Measurements from ENCODE around the gene ZNF655. TPM values are rescaled to one million over a fixed set of nuclear protein-coding genes. Genes with fewer than 3 reads are reported as not detected.

ZNF655 gene, protein sequence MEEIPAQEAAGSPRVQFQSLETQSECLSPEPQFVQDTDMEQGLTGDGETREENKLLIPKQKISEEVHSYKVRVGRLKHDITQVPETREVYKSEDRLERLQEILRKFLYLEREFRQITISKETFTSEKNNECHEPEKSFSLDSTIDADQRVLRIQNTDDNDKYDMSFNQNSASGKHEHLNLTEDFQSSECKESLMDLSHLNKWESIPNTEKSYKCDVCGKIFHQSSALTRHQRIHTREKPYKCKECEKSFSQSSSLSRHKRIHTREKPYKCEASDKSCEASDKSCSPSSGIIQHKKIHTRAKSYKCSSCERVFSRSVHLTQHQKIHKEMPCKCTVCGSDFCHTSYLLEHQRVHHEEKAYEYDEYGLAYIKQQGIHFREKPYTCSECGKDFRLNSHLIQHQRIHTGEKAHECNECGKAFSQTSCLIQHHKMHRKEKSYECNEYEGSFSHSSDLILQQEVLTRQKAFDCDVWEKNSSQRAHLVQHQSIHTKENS
- 8.9 and 9.5 TPM in 2 replicates for total RNA-seq

DNA sequence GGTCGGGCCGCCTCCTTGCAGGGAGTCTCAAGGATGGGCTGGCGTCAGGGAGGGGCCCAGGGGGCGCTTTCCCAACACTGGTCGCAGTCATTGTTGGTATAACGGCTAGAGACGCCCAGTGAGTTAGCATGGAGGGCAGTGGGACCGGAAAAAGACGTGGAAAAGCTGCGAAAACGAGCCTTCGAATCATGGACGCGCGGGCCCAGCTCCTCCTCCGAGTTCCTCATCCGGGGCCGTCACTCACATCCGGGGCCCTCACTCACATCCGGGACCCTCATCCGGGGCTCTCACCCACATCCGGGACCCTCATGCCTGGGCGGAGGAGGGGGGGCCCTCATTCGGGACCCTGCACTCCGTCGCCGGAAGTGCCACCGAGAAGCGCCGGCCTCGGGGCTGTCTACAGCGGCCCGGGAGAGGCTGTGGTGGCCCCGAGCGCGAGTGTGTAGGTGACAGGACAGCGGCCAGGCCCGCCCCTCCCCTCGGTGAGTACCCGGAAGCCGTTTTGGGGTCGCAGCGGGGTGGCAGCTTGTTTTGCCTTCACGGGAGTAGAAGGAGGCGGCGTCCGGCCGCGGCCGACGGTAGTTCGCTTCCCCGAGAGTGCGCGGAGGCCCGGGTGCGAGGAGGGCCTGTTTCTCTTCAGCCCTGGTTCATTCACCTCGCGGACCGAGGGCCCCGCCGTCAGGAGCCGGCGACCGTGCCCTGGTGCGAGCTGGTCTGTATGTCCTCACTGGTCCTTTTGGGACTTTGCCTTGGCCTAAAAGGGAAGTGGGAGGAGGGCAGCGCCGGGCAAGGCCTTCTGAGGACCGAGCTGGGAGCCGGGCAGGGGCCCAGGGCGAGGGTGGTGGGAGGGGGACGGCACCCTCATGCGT lies at the start of gene ZNF655:
ZNF655 (plus strand) TSS at position 337 of the 869 bp plus-strand sequence. CDS start 1,918 bp downstream, outside the sequence.

DNA sequence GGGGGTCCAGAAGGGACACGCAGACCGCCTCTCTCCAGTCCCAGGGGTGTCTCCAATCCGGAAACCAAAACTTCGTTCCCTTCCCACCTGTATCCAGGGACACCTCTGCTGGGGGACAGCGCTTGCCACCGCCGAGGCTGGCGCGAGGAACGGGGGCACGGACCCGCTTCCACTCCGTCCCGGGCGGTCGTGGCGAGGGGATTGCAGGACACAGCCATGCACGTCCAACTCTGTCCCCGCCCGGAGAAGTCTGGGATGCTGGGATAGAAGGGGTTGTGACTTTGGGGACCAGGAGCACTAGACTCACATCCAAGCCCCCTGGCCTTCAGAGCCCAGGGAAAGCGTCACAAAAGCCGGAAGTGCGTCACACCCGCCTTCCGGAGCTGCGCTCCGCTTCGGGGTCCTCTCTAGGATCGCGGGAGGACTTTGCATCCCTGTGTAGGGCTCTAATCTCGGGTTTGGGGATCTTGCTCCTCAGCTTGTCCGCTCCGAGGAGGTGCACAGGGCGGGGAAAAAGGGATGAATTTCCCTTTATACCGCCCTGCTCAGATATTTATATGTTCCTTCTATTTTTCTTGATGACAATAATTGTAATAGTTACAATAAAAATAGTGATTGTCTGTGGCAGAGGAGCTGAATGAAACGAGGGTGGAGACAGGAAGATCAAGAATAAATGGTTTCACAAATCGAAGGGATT lies 6.5 kb upstream of the ZNF655 start, which contains the start of gene FAM200A:
FAM200A (minus strand) TSS at position 348 of the 697 bp plus-strand sequence. CDS start 3,707 bp downstream, outside the sequence.

DNA sequence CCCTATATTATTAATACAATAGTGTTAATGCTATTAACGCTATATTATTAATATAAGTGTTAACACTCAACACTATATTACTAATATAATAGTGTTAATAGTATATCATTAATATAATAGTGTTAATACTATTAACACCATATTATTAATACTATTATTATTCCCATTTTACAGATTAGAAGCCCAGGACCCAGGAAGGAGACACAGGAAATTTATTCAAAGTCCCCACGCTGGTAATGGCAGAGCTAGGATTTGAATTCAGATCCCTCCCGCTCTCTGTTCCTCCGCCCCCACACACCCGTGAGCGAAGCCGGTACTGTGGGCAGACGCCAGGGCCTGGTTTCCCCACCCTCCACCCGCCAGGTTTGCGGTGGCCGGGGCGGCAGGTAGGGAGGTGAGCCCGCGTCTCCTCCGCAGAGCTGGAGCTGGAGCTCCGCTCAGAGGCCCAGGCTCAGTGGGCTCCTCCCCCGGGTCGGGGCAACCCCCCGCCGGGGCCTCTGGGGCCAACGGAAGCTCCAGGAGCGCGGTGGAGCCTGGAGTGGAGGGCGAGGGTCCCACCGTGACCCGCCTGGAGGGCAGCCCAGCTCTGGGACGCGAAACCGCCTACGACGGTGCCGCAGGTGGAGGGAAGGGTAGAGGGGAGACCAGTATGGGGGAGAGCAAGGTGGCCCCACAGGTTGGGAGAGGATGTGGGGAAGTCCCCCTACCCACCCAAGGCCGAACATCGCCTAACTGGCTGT lies 39.5 kb downstream of the ZNF655 start, which contains the start of gene TMEM225B:
TMEM225B (plus strand) TSS at position 506 of the 740 bp plus-strand sequence. CDS start 6,122 bp downstream, outside the sequence.

DNA sequence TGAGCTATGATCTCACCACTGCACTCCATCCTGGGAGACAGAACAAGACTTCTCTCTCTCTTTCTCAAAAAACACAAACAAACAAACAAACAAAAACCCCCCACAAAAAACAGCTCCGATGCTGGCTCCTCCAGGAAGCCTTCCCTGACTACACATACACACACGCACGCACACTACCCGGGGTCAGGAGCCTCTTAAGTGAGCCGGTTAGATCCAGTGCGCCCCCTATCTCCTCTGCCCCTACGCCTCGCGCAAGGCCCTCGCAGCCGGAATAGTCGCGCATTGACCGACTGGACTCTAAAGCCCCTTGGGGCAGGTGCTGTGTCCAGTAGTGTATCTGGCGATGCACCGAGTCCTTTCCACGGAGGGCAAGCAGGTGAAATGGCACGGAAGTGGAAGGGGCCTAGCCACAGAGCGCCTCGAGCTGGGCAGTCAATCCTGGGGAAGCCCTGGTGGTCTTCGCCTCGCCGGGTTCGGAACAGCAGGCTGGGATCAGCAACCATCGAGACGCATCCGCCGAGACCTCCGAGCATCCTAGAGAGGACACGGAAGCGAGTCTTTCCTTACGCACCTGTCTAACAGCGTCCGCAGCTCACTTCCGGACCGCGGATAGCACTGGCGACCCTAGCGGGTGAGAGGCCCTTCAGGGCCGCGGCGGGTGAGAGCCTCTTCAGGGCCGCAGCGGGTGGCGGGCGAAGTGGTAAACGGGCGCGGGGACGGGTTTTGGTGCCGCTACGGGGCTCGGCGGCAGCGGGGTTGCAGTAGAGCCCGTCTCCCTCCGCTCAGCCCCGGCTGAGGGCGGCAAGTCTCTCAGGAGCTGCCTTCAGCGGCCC lies 58.1 kb downstream of the ZNF655 start, which contains the start of gene ZSCAN25:
ZSCAN25 (plus strand) TSS at position 588 of the 833 bp plus-strand sequence. CDS start 2,661 bp downstream, outside the sequence.

Other genes starting within 250 kb of the ZNF655 start
- 154 and 191 TPM in 2 replicates for gene ARPC1A, start 232.7 kb upstream of the ZNF655 start, total RNA-seq
- 488 and 710 TPM in 2 replicates for gene ARPC1B, start 183.9 kb upstream of the ZNF655 start, total RNA-seq
- gene PDAP1, start 150.0 kb upstream of the ZNF655 start, total RNA-seq = 23.6 and 39.7 TPM in 2 replicates
- gene BUD31, start 149.7 kb upstream of the ZNF655 start, total RNA-seq = 76.2 and 103 TPM in 2 replicates
- 3.6 and 5.8 TPM in 2 replicates for gene PTCD1, start 119.8 kb upstream of the ZNF655 start, total RNA-seq
- 21.9 and 24.7 TPM in 2 replicates for gene CPSF4, start 119.7 kb upstream of the ZNF655 start, total RNA-seq
- gene ATP5MF, start 92.5 kb upstream of the ZNF655 start, total RNA-seq = 186 and 383 TPM in 2 replicates
- gene ZNF789, start 85.8 kb upstream of the ZNF655 start, total RNA-seq = 4.2 and 6.9 TPM in 2 replicates
- 24.3 and 25.0 TPM in 2 replicates for gene ZNF394, start 58.4 kb upstream of the ZNF655 start, total RNA-seq
- 8.1 and 12.1 TPM in 2 replicates for gene ZKSCAN5, start 54.0 kb upstream of the ZNF655 start, total RNA-seq
- gene FAM200A, start 6.5 kb upstream of the ZNF655 start, total RNA-seq = 2.9 and 4.8 TPM in 2 replicates
- gene TMEM225B, start 39.6 kb downstream of the ZNF655 start, total RNA-seq = not detected in 2 replicates
- 9.6 and 20.0 TPM in 2 replicates for gene ZSCAN25, start 58.3 kb downstream of the ZNF655 start, total RNA-seq
- not detected in 2 replicates for gene CYP3A5, start 121.4 kb downstream of the ZNF655 start, total RNA-seq
- gene CYP3A7, start 176.6 kb downstream of the ZNF655 start, total RNA-seq = not detected in 2 replicates
- gene CYP3A4, start 225.5 kb downstream of the ZNF655 start, total RNA-seq = not detected in 2 replicates

Measured in bladder microvascular endothelial cell (primary cell).